22Rv1 (cell line): ENCODE data around the gene C1orf87.

ENCODE experiments used
- CTCF ChIP-seq: fragments of 450-650 bp; IDR thresholded peaks from 2 replicates; pipeline ENCODE4 v1.5.1; 2017; ENCODE audit warnings: mild to moderate bottlenecking
- ZFX ChIP-seq: fragments of 450-650 bp; IDR thresholded peaks from 2 replicates; pipeline ENCODE4 v1.6.1; 2017; ENCODE audit warnings: antibody characterized with exemption, borderline replicate concordance

- TF ChIP-seq CTCF (no peak), ZFX (no peak)
Measured at GRCh38 chr1:59986516-59987310, 86.9 kb downstream of the C1orf87 start.
